Lung microvascular endothelial cell (primary cell): ENCODE measurements around the gene GNG12. TPM values are rescaled to one million over a fixed set of nuclear protein-coding genes. Genes with fewer than 3 reads are reported as not detected.

ENCODE experiments used
- DNase-seq, 2 donors: peaks; one replicate each; pipeline versions ENCODE4 v3.0.0 to v3.0.0-alpha.2; 2010; ENCODE audit warnings: low read depth in 2 of 2
- total RNA-seq: library from RNA; depleted of rRNA; stranded (reverse); fragments of >200 nt; gene quantifications from 2 replicates; pipeline ENCODE4 v1.2.1, GENCODE V29; 2014

Gene GNG12
- total RNA-seq, 1 donor from 2014 or later, result 229 TPM

- no peak for DNase-seq
Measured at GRCh38 chr1:67787746-67788145, 45.5 kb downstream of the GNG12 start.

- DNase-seq, result peak; percentile 56 to 74
Measured at GRCh38 chr1:67785847-67786753, 47.2 kb downstream of the GNG12 start.

GRCh38 chr1:67784545-67785186 is 48.6 kb downstream of the GNG12 start:
- peak; percentile 34 to 50 for DNase-seq

- no peak for DNase-seq
Measured at GRCh38 chr1:67780637-67781036, 52.6 kb downstream of the GNG12 start.

DNA sequence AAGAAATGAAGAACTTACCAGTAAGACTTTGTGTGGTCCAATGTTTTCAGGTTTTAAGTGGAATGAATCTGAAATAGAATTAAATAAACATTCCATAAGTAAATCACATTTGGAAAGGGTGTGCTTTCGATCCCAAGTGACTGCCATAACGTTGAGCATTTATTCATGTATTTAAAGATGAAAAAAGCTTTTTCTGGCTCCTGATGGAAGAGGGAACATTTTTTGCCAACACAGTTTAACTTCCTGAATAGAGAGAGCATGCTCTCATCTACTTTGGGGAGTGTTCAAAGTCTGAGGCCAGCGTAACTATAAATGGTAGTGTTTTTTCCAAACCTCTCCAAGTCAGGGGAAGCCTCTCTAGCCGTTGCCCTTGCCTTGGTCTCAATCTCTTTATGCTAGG is 55.8 kb downstream of the GNG12 start:
- DNase-seq, result no peak

GRCh38 chr1:67777016-67777415 is 56.3 kb downstream of the GNG12 start:
- peak in 1 of 2 donors; percentile 40 for DNase-seq

DNA sequence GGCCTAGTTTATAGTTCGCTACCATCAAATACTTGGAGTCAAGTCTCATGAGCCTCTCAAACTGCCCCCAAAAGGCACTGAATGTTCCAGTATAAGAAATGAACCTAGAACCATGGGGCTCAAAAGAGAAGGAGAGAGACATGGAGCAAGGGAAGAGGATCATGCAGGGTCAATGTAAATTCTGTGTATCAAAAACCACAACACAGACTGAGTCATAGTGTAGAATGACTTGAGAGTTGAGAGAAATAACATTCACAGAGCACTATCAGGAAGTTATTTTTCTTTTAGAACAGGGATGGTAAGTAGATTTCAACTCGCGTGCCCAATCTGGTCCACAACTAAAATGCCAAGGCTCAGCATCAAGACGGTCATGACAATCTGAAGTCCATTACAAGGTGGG is 59.8 kb downstream of the GNG12 start:
- DNase-seq, result no peak

- no peak for DNase-seq
Measured at GRCh38 chr1:67771749-67772148, 61.5 kb downstream of the GNG12 start.

DNA sequence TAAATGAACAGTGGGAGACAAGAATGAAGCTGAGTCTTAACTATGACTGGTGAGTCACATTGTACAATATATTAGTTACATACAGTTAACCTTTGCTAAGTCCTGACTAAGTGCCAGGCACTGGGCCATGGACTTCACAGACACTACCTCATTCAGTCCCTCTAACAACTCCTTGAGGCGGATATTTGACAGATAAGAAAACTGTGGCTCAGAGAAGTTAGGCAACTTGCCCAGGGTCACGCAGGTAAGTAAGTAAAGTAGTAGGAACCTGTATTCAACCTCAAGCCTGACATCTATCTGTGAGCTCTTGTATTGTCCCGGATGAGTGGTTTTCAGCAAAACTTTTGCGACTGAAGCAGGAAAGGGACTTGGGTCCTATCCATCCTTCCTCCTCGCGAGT is 62.1 kb downstream of the GNG12 start:
- peak in 1 of 2 donors; percentile 66 for DNase-seq

DNA sequence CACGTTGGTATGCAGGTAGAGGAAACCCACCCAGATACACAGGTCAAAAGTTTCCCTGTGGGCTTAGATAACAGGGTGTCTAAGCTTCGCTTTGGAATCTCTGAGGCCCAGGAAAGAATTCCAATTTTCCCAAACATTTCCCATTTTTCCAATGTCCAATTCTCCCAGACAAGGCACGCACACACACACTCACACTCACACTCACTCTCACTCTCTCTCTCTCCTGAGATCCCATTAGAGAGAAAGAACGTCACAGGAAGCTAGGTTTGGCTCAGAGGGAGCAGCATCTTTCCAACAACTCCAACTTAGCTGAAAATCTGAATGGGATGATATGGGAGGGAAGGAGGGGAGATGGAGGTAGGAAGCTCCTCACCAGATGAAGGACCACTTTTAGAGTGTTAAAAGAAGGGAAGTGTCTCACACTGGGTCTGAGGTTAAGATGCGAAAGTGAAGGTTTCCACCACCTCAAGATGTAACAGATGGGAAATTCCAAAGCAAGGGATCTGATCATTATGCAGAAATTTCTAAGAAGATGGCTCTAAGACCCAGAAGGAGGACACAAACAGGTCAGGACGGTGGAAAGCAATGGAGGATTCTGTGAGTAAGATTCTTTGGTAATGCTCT is 63.5 kb downstream of the GNG12 start:
- no peak for DNase-seq

DNA sequence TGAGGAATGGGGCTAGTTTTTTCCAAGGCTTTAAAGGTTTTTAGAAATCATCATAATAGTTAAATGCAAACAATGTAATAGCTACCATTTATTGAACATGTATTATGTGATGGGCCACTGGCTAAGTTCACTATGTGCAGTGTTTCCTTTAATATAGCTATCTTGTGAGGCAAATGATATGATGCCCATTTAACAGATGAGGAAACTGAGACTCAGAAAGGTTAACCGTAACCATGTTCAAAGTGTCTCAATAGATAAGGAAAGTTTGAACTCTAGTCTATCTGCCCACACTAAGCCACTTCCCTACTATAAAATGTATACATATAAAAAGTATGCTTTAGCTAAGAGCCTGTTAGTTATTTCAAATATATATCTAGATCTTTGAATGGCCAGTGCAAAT is 64.8 kb downstream of the GNG12 start:
- DNase-seq, result no peak

DNA sequence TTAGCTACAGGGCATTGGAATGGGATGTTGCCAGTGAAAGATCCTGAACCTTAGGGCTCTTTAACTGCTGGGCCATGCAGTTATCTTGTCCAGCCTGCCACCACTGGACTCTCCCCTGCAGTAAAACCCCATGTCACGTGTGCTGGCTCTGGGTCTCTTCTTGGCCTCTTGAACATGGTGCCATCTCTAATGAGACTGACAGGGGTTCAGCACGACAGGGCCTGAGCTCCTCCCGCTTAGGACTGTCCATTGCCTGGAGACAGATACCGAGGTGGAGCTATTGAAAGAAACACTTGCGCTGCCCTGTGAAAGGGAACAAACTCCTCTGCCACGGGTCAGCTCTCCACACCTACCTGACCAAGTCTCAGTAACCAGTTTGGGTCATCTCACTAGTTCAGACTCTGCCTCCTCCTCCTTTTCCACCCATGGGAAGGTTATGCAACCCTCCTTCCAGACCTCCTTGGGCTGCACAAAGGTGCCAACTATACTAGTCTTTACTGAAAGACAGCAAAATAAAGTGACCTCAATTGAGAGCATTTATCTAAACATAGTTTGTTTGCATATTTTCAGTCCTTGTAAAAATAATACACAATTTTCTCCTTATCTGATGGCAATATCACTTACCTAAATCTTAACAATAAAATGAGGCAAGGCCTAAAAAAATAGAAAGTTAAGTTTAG is 66.0 kb downstream of the GNG12 start:
- DNase-seq, result no peak

- DNase-seq, result peak; percentile 67 to 72
Measured at GRCh38 chr1:67766141-67766978, 66.9 kb downstream of the GNG12 start.

GRCh38 chr1:67764633-67765032 is 68.6 kb downstream of the GNG12 start:
- DNase-seq, result no peak

DNA sequence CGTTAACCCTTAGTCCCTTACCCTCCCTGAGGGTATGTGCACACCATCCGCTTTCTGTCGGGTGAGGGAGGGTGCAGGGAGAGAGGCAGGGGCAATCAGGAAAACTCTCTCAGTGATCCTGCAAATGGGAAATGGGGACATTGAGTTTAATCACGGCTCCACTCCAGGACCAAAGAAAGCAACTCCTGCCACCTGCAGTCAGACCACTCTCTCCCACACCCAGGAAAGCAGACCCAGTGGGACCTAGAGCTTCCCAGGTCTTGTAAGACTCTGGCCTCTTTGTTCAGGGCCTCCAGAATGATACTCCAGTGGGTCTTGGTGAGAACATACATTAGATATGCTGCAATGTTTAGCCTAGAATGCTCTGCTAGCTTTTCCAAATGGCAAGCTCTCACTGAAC is 71.5 kb downstream of the GNG12 start:
- no peak for DNase-seq

DNA sequence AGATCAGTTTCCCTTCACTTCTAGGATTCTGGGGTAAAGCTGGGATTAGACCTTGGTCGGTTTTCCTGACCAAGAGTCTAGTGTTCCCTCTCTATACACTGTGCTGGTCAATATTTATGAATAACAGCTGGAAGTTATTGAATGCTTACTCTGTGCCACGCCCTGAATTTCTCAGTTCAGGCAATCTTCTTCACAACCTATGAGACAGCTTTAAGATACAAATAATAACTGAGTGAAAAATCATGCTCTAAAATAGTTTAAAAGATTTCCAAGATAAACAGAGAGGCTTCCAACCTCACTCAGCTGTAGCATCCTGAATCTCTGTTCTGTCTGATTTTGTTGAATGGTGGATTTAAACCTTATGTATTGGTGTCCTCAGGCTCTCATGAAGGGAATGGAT is 72.2 kb downstream of the GNG12 start:
- DNase-seq, result no peak

- peak; percentile 71 to 78 for DNase-seq
Measured at GRCh38 chr1:67760030-67760821, 73.0 kb downstream of the GNG12 start.

DNA sequence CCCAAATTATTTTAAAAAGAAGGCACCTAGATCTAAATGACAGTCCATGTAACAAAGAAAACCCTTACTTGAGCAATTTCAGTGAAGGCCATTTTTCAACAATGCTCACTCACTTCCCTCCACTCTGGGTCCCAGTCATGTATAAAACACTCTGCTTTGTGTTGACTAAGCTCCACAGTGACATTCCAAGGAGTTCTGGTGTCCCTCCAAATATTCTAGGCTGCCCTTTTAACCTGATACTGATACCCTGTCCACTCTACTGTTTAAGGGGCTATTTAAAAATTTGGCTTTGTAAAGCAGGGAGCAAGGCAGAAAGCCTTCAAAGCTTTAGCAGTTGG is 73.6 kb downstream of the GNG12 start:
- no peak for DNase-seq

- DNase-seq, result no peak
Measured at GRCh38 chr1:67759066-67759465, 74.2 kb downstream of the GNG12 start.

DNA sequence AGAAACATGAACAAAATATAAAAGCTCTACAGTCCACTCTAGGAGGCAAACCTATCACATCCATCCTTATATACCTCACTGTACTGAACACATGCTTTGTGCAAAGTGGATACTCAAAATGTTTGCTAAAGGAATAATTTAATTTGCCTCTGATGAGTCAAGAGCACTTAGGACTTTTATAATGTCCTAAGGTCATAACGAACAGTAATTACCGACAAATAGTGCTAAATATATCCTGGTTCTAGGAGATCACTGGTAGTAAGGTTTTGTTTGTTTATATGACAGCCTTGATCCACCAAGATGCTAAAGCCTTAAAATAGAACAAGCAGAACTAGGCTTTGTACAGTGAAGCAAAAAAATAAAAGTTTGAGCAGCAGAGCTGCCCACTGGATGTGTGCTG is 77.6 kb downstream of the GNG12 start:
- DNase-seq, result no peak
